ENCODE results near the gene ARID5A.
A peak's percentile ranks its signal among the peaks of the same experiment; 100 is the strongest.

The ARID5A gene

DNA sequence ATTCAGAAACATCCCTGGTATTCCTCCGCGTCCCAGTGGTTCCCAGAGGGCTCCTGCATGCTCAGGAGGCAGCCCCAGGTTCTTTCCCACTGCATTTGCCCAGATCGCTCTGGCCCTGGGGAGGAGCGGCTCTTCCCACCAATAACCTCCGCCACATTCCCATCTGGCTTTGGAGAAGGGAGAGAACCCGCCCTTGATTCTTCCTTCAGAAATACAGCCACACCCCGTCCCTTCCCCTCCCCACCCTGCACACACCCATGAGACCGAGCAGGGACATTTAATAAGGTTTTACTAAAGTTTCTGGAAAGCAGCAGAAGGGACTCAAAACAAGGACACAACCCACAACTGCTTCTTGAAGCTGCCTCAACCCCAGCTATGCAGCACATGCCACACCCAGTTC is 21.9 kb downstream of the ARID5A start:
- no peak for DNase-seq

DNA sequence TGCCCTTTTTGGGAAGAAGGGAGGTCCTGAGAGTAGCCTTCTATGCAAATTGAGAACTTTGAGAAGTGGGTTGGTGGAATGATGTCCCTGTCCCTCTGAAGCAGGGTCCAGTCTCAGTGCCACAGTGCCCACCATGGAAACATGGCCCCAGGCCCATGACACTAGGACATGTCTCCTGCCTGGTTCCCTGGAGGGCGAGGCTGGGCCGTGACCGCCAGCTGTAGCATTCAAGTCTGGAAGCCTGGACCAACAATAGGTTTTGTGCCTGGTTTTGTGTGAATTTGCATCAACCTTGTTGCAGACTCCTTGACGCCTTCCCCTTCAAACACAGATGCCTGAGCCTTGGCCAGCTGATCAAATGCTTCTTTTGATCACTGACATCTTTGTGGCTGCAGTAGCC is 27.5 kb downstream of the ARID5A start:
- no peak for DNase-seq

DNA sequence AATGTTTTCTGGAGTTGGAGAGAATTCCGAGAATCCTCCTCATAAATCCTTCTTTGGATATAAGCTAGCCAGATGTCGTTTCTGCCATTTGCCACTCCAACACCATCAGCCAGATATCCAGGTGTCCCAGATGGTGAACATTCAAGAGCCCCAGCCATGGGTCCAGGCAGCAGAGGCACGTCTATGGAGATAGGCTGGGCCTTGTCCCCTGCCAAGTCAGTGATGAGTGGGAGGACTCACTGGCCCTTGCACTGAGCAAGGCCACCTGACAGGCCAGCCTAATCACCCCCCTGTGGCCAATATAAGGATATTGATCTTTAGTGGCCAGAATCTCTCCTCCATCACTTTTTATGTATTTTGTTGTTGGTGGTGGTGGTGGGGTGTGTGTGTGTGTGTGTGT is 28.0 kb downstream of the ARID5A start:
- no peak for DNase-seq

DNA sequence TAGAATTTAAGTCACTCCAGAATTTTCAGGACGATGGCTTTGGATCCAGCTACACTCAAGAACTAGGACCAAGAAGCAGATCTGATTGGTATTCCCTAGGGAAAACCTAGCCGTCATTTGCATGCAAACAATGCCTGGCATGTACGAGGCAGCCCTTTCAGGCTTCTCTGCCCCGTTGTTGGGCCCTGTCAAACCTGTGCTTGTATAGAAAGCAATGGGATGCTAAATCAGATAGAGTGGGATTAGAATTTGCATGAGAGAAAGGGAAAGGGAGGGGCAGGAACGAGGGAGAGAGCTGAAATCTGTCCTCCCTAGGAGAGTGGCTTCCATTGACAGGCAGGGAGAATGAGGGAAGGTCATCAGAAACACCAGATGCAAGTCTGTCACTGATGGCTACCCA is 28.6 kb downstream of the ARID5A start:
- DNase-seq, result peak; percentile 69

DNA sequence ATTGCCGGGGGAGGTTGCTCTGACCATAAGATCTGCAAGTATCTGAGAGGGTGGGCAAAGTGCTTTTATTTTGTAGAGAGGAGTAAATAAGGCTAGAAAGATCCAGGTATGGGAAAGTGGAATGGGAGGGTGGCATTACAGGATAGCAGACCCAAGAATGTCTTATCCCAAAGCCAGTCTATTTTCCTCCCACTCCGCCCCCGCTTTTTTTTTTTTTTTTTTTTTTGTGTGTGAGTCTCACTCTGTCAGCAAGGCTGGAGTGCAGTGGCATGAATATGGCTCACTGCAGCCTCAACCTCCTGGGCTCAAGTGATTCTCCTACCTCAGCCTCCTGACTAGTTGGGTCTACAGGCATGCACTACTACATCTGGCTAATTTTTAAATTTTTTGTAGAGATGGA is 31.5 kb downstream of the ARID5A start:
- no peak for DNase-seq

DNA sequence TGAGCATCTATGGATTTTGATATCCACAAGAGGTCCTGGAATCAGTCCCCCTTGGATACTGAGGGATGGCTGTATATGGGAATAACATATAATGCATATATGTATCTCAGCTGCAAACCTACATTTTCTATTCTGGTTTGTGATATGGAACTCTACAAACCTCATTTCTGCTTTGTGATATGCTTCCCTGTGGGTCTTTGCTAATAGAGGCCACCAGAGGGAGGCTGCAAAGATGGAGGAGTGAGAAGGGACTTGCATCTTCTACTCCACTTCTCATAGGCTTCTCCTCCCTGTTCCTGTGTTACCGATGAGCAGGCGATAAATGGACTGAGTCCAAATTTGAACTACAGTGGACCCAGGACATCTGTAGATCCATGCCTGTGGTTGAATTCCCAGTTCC is 37.8 kb downstream of the ARID5A start:
- no peak for DNase-seq

DNA sequence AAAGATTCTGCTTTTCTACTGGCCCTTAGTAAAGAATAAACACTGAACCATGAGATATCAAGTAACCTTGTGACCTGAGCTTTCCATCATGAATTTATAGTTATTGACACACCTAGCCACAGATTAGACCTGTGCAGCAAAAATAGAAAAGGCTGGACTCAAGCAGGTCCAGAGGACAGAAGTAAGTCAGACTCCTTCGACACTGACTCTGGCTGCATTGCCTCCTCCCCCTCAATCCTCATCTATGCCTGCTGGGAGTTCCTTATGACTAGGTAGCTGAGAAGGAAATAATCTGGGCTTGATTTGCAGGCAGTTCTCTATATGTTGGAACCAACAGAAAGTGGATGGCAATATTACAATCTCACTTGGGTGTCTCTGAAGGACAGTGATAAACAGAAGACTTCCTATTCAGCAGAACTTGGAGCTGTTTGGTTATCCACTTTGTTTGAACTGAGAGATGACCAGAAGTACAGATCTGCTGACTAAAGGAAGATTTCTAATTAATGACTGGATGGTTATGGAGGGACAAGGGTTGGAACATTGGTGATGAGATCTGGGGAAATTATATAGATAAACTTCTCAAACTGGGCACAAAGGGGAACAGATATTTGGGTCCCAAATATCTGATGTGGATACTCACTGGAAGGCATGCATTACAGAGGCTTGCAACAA is 39.4 kb downstream of the ARID5A start:
- DNase-seq, result no peak

DNA sequence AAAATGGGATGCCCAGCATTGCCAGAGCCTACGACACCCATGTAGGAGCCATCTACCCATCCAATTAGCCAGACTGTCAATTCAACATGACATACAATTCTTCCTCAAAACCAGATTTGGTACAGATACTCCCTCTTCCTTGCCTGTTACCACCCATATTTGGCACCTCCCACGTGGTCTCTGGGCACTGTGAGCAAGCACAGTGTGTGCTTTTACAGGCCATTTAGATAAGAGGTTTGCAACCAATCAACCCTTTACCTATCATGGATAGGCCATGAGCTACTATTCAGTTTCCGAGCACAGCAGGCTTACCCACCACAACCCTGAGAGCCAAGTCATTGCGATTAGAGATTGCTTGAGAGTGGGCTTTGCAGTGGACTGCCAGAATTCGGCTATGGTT is 40.9 kb downstream of the ARID5A start:
- no peak for DNase-seq

GRCh38 chr2:96578731-96579130 is 42.2 kb downstream of the ARID5A start:
- no peak for DNase-seq

- no peak for DNase-seq
These were observed 42.9 kb downstream of the ARID5A start for GRCh38 chr2:96579422-96579821.

- DNase-seq, result no peak
These were observed 44.2 kb downstream of the ARID5A start for GRCh38 chr2:96580771-96581170.

DNA sequence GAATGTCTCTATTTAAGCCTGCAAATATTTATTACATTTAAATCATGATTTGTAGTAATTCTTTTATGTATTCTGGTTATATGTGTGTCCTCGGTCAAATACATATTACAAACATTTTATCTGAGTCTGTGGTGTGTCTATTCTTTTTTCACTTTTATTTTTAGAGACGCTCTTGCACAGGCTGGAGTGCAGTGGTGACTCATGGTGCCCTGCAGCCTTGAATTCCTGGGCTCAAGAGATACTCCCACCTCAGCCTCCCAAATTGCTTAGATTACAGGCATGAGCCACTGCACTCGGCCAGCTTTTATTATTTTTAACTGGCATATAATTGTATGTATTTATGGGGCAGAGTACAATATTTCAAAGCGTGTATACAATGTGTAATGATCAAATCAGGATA is 47.5 kb downstream of the ARID5A start:
- no peak for DNase-seq

GRCh38 chr2:96587843-96588242 is 51.3 kb downstream of the ARID5A start:
- no peak for DNase-seq

DNA sequence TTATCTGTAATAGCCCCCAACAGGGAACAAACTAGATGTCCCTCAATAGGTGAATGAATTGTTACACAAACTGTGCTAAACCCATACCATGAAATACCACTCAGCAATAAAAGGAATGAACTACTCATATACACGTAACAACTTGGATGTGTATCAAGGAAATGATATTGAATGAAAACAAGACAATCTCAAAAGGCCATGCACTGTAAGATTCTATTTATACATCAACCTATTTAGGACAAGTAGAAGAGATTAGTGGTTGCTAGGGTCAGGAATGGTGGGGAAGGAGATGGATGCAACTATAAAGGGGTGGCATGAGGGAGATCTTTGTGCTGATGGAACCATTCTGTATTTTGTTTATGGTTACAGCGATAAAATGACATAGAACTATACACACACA is 54.5 kb downstream of the ARID5A start:
- DNase-seq, result no peak

DNA sequence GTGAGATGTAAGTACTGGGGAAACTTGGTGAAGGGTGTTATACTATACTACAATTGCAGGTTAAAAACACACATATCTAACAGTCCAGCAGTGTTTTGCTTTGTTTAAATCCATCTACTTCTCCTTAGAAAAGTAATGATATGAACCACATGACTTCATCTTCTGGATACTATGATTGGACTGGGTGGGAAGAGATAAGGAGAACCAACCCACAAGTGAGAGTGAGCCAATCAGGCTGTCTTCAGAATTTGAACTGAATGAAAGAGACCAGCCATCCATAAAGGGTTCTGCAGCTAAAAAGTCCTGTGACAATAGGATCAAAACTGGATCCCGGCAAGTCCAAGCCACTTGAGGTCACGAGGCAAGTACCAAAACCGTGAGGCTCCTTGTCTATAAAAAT is 54.9 kb downstream of the ARID5A start:
- no peak for DNase-seq

DNA sequence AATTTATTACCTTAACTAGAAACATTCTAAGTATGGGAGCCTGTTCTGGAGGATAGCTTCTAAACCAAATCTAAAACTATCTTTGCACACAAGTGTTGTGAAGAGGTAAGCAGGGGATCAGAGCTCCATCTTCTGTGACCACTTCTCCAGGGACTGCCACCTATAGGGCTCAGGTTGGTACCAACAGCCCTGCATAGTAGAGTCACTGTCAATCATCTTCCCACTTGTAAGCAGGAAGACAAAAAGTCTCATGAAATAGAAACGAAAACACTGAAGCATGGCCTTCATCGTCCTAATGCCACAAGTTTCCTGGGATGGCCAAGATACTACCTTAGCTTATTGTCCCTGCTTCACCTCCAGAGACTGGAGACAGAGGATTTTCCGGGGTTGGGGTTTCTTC is 57.7 kb downstream of the ARID5A start:
- DNase-seq, result no peak

GRCh38 chr2:96594691-96595152 is 58.2 kb downstream of the ARID5A start:
- no peak for DNase-seq

DNA sequence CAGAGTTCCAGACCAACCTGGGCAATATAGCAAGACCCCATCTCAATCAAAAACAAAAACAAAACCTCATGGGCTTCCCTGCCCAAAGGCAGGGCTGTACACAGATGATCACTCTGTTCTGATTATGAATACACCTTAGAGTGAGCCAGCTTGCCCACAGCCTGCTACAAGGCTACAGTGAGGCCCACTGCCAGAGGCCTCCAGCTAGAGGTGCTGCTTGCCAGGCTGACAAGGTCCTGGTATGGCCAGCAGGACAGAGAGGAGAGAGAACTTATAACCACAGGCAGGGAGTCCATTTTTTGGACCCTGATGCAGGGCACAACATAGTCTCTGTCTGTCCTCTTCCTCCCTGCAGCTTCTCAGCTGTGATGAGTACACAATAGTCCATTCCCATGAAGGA is 60.0 kb downstream of the ARID5A start:
- no peak for DNase-seq

DNA sequence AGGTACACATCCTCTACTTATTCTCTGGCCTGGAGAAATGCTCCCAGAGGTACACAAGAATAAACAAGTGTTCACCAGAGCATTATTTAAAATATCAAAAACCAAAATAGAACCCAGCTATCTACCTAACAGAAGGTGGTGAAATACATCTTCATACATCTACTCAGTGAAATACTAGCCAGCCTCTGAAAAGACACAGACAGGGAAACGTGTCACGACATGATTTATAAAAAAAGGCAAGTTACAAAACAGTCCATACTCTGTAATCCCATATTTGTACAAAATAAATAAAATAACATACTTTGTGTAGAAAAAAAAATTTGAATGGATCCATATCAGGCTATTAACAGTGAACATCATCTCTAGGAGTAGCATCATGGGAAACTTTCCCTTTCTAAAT is 63.4 kb downstream of the ARID5A start:
- DNase-seq, result no peak

- DNase-seq, result no peak
These were observed 65.1 kb downstream of the ARID5A start for GRCh38 chr2:96601382-96602292.
